HepG2 (cell line): ENCODE measurements around the gene SLC23A3.

Source experiments
- CHCHD3 ChIP-seq: sonication (generic); formaldehyde crosslinking; IDR thresholded peaks from 2 replicates; pipeline ENCODE4 v1.8.0; 2022; ENCODE audit warnings: mild to moderate bottlenecking, missing genetic modification reagents, moderate library complexity
- CHD4 ChIP-seq: fragments of 200-600 bp; sonication (generic); IDR thresholded peaks from 2 replicates; pipeline ENCODE4 v1.7.0; 2017; ENCODE audit warnings: mild to moderate bottlenecking, low read length, borderline replicate concordance
- CREB1 ChIP-seq, 2 experiments: fragments of 450-650 bp in 1 of 2; IDR thresholded peaks; 2 replicates each; pipeline ENCODE4 v1.6.1; 2016 to 2017; ENCODE audit warnings: control low read depth in 1 of 2, mild to moderate bottlenecking in 1 of 2, missing compliant biosample characterization in 1 of 2, missing genetic modification characterization in 1 of 2
- EZH2 ChIP-seq: conservative IDR thresholded peaks from 2 replicates; pipeline ENCODE4 v1.6.1; 2012; ENCODE audit warnings: mild to moderate bottlenecking, low read depth, low read length, moderate library complexity
- NFRKB ChIP-seq: fragments of 450-650 bp; IDR thresholded peaks from 2 replicates; pipeline ENCODE4 v1.6.1; 2017
- RXRB ChIP-seq: IDR thresholded peaks from 2 replicates; pipeline ENCODE4 v1.6.1; 2016; ENCODE audit warnings: borderline replicate concordance, missing genetic modification reagents, missing compliant biosample characterization
- ZBTB4 ChIP-seq: sonication (generic); formaldehyde crosslinking; IDR thresholded peaks from 2 replicates; pipeline ENCODE4 v1.4.0; 2020; ENCODE audit warnings: missing genetic modification reagents, mild to moderate bottlenecking, borderline replicate concordance
- ZNF160 ChIP-seq: sonication (generic); formaldehyde crosslinking; IDR thresholded peaks from 2 replicates; pipeline ENCODE4 v1.8.0; 2022; ENCODE audit warnings: mild to moderate bottlenecking, inconsistent platforms, missing genetic modification reagents
- TF ChIP-seq, protein P1 (sequence below): sonication (generic); formaldehyde crosslinking; IDR thresholded peaks from 2 replicates; pipeline ENCODE4 v1.5.0; 2020; ENCODE audit warnings: mild to moderate bottlenecking, missing genetic modification reagents, moderate library complexity
- TF ChIP-seq, protein P2 (sequence below), 2 experiments: sonication (generic) in 1 of 2; formaldehyde crosslinking in 1 of 2; IDR thresholded peaks; 2 replicates each; pipeline versions ENCODE4 v1.5.1 to v1.6.1; 2011 to 2020; ENCODE audit warnings: borderline replicate concordance in 1 of 2, low read depth in 1 of 2, low read length in 1 of 2, mild to moderate bottlenecking in 1 of 2, missing genetic modification reagents in 1 of 2, moderate library complexity in 1 of 2
- TF ChIP-seq, protein P3 (sequence below): sonication (generic); formaldehyde crosslinking; IDR thresholded peaks from 2 replicates; pipeline ENCODE4 v1.4.0; 2020; ENCODE audit warnings: mild to moderate bottlenecking, missing genetic modification reagents

- no peak for TF ChIP-seq RXRB (CRISPR knock-in tag)
- TF ChIP-seq ZNF160 (CRISPR knock-in tag): no peak
- no peak for TF ChIP-seq NFRKB
- TF ChIP-seq, protein P1, sequence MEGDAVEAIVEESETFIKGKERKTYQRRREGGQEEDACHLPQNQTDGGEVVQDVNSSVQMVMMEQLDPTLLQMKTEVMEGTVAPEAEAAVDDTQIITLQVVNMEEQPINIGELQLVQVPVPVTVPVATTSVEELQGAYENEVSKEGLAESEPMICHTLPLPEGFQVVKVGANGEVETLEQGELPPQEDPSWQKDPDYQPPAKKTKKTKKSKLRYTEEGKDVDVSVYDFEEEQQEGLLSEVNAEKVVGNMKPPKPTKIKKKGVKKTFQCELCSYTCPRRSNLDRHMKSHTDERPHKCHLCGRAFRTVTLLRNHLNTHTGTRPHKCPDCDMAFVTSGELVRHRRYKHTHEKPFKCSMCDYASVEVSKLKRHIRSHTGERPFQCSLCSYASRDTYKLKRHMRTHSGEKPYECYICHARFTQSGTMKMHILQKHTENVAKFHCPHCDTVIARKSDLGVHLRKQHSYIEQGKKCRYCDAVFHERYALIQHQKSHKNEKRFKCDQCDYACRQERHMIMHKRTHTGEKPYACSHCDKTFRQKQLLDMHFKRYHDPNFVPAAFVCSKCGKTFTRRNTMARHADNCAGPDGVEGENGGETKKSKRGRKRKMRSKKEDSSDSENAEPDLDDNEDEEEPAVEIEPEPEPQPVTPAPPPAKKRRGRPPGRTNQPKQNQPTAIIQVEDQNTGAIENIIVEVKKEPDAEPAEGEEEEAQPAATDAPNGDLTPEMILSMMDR (CRISPR knock-in tag): no peak
- no peak for TF ChIP-seq CHD4
- no peak for TF ChIP-seq EZH2
- TF ChIP-seq, protein P2, sequence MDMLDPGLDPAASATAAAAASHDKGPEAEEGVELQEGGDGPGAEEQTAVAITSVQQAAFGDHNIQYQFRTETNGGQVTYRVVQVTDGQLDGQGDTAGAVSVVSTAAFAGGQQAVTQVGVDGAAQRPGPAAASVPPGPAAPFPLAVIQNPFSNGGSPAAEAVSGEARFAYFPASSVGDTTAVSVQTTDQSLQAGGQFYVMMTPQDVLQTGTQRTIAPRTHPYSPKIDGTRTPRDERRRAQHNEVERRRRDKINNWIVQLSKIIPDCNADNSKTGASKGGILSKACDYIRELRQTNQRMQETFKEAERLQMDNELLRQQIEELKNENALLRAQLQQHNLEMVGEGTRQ (IDR thresholded peaks at IDR 0.05; ENCODE audit: low read depth, low read length): no peak
- TF ChIP-seq, protein P2 (CRISPR knock-in tag; IDR thresholded peaks at IDR 0.05; ENCODE audit: borderline replicate concordance): no peak
- TF ChIP-seq CREB1 (IDR thresholded peaks at IDR 0.05): no peak
- no peak for TF ChIP-seq CREB1 (CRISPR knock-in tag; IDR thresholded peaks at IDR 0.05)
- TF ChIP-seq ZBTB4: no peak
- TF ChIP-seq CHCHD3: no peak
- TF ChIP-seq, protein P3, sequence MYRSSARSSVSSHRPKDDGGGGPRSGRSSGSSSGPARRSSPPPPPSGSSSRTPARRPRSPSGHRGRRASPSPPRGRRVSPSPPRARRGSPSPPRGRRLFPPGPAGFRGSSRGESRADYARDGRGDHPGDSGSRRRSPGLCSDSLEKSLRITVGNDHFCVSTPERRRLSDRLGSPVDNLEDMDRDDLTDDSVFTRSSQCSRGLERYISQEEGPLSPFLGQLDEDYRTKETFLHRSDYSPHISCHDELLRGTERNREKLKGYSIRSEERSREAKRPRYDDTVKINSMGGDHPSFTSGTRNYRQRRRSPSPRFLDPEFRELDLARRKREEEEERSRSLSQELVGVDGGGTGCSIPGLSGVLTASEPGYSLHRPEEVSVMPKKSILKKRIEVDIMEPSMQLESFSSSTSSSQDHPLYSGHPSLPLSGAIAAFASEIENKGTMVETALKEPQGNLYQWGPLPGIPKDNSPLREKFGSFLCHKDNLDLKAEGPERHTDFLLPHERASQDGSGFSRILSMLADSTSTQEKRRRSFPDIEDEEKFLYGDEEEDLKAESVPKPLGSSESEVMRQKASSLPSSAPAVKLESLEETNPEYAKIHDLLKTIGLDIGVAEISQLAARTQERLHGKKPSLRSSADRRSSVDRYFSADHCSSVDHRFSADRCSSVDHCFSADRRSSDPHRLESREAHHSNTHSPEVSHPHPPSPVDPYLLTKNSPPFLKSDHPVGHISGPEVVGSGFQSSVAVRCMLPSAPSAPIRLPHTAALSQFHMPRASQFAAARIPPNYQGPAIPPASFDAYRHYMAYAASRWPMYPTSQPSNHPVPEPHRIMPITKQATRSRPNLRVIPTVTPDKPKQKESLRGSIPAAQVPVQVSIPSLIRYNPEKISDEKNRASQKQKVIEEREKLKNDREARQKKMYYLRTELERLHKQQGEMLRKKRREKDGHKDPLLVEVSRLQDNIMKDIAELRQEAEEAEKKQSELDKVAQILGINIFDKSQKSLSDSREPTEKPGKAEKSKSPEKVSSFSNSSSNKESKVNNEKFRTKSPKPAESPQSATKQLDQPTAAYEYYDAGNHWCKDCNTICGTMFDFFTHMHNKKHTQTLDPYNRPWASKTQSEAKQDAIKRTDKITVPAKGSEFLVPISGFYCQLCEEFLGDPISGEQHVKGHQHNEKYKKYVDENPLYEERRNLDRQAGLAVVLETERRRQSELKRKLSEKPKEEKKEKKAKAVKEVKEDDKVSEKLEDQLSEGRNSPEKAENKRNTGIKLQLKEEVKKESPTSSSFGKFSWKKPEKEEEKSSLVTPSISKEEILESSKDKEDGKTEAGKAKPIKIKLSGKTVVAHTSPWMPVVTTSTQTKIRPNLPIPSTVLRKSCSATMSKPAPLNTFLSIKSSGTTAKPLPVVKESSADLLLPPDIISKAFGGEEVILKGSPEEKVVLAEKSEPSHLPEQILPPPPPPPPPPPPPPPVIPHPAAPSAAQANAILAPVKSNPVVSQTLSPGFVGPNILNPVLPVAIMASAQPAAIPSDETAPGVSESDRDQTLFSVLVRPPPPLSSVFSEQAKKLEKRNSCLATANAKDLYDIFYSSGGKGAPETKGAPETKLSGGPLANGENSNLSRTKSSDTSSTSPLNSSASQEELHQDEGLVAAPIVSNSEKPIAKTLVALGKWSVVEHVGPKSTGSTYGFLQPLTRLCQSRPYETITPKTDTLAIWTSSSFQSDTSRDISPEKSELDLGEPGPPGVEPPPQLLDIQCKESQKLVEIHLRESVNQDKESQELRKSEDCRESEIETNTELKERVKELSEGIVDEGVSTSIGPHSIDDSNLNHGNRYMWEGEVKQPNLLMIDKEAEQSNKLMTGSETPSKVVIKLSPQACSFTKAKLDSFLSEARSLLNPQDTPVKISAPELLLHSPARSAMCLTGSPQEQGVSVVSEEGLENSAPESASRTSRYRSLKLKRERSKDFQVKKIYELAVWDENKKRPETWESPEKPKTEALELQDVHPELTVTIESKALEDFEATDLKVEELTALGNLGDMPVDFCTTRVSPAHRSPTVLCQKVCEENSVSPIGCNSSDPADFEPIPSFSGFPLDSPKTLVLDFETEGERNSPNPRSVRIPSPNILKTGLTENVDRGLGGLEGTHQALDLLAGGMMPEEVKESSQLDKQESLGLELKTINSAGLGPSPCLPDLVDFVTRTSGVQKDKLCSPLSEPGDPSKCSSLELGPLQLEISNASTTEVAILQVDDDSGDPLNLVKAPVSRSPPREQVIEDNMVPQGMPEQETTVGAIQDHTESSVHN (CRISPR knock-in tag): no peak
Observed at GRCh38 chr2:219173176-219173575, 3.3 kb upstream of the SLC23A3 start.
